DND-41 (cell line): ENCODE measurements around the gene RITA1.

ENCODE experiments used
- ATAC-seq: fragments of 200-7000 bp; cut with Tn5 transposase; 3 replicates; pipeline ENCODE4 v1.9.1; 2021; ENCODE audit warnings: low read depth; ENCODE audit not compliant: insufficient read depth
- DNase-seq: peaks from one replicate; pipeline ENCODE4 v3.0.0-alpha.2; 2020
- H2AFZ ChIP-seq: 2 replicates; pipeline ENCODE4 v1.6.0; 2012; ENCODE audit warnings: low read depth, low read length
- H3K27ac ChIP-seq: 2 replicates; pipeline ENCODE4 v1.5.1; 2012; ENCODE audit warnings: low read length, inconsistent platforms
- H3K27me3 ChIP-seq: fragments of 200-600 bp; sonication (generic); 2 replicates; pipeline ENCODE4 v1.6.0; 2012; ENCODE audit warnings: low read length, mild to moderate bottlenecking, inconsistent platforms; ENCODE audit not compliant: insufficient read depth, poor library complexity
- H3K36me3 ChIP-seq: 2 replicates; pipeline ENCODE4 v1.5.1; 2012; ENCODE audit warnings: low read length, inconsistent platforms; ENCODE audit not compliant: insufficient read depth
- H3K4me1 ChIP-seq: 2 replicates; pipeline ENCODE4 v1.5.1; 2012; ENCODE audit warnings: mild to moderate bottlenecking, low read length; ENCODE audit not compliant: insufficient read depth
- H3K4me2 ChIP-seq: 2 replicates; pipeline ENCODE4 v1.6.0; 2012; ENCODE audit warnings: mild to moderate bottlenecking, moderate library complexity, low read length, inconsistent platforms; ENCODE audit not compliant: insufficient read depth
- H3K4me3 ChIP-seq, 2 experiments: fragments of 200-600 bp in 1 of 2; shearing (Covaris generic) in 1 of 2; 2 replicates each; pipeline ENCODE4 v1.5.1; 2012 to 2016; ENCODE audit warnings: inconsistent platforms in 2 of 2, low read length in 2 of 2, mild to moderate bottlenecking in 2 of 2, low read depth in 1 of 2, moderate library complexity in 1 of 2
- H3K79me2 ChIP-seq: 2 replicates; pipeline ENCODE4 v1.6.0; 2012; ENCODE audit warnings: low read length, inconsistent platforms; ENCODE audit not compliant: insufficient read depth
- H3K9ac ChIP-seq: 2 replicates; pipeline ENCODE4 v1.6.0; 2012; ENCODE audit warnings: low read depth, mild to moderate bottlenecking, inconsistent platforms, low read length, moderate library complexity
- H3K9me3 ChIP-seq: 2 replicates; pipeline ENCODE4 v1.5.1; 2012; ENCODE audit warnings: low read length, moderate library complexity, mild to moderate bottlenecking, inconsistent platforms; ENCODE audit not compliant: insufficient read depth, severe bottlenecking
- H4K20me1 ChIP-seq: 2 replicates; pipeline ENCODE4 v1.6.0; 2012; ENCODE audit warnings: low read length; ENCODE audit not compliant: insufficient read depth
- CTCF ChIP-seq: IDR thresholded peaks from 2 replicates; pipeline ENCODE4 v1.5.1; 2012; ENCODE audit warnings: borderline replicate concordance, low read length, moderate library complexity, mild to moderate bottlenecking; ENCODE audit not compliant: poor library complexity, severe bottlenecking; ENCODE audit errors: extremely low read depth
- EZH2 ChIP-seq: IDR thresholded peaks from 3 replicates; pipeline ENCODE4 v1.6.1; 2012; ENCODE audit warnings: borderline replicate concordance, low read depth, mild to moderate bottlenecking, moderate library complexity, low read length, inconsistent platforms; ENCODE audit not compliant: severe bottlenecking

The RITA1 gene

DNA sequence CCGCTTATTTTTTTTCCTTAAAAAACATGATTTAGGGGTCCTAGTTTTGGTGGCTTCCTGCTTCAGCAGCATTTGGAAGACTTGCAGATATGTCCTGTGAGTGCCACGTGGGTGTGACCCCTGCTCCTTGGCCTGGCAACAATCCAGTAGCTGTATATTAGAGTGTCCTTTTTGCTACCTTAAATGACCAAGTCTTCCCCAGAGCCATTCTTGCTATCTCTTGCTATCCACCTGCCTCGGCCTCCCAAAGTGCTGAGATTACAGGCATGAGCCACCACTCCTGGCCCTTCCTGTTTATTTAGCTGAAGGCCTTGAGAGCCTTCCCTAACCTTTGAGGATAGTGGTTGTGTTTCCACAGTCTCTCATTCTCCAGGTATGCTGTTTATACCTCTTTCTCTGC, 52.8 kb downstream of the RITA1 start:
- ATAC-seq (no peak), DNase-seq (no peak)
- Histone ChIP-seq H2AFZ (no peak overlapping the region), H3K27ac (no peak overlapping the region), H4K20me1 (no peaks in the 10 kb centered on the region), H3K9me3 (no peaks in the 10 kb centered on the region), H3K4me2 (no peak overlapping the region), H3K27me3 (no peaks in the 10 kb centered on the region), H3K9ac (no peak overlapping the region), H3K4me1 (no peaks in the 10 kb centered on the region), H3K79me2 (0 out of 2 replicates have a peak, but pooled peaks cover 3% of the 10 kb centered on the region), H3K36me3 (peaks cover 65% of the 10 kb centered on the region), H3K4me3 (no peak overlapping the region)
- TF ChIP-seq EZH2 = no peak
- TF ChIP-seq CTCF = no peak

- no peak for TF ChIP-seq EZH2
- H3K4me1 ChIP-seq = no peaks in the 10 kb centered on the region
- DNase-seq (no peak), ATAC-seq (no peak)
- no peak overlapping the region for H3K4me2 ChIP-seq
- H3K9me3 ChIP-seq = no peaks in the 10 kb centered on the region
- no peak overlapping the region for H3K27ac ChIP-seq
- H2AFZ ChIP-seq = no peak overlapping the region
- peaks cover 58% of the 10 kb centered on the region for H3K36me3 ChIP-seq
- H3K4me3 ChIP-seq = no peak overlapping the region
- 0 out of 2 replicates have a peak, but pooled peaks cover 3% of the 10 kb centered on the region for H3K79me2 ChIP-seq
- no peaks in the 10 kb centered on the region for H4K20me1 ChIP-seq
- no peaks in the 10 kb centered on the region for H3K27me3 ChIP-seq
- no peak overlapping the region for H3K9ac ChIP-seq
These were observed 53.8 kb downstream of the RITA1 start for GRCh38 chr12:113239288-113239771.

DNA sequence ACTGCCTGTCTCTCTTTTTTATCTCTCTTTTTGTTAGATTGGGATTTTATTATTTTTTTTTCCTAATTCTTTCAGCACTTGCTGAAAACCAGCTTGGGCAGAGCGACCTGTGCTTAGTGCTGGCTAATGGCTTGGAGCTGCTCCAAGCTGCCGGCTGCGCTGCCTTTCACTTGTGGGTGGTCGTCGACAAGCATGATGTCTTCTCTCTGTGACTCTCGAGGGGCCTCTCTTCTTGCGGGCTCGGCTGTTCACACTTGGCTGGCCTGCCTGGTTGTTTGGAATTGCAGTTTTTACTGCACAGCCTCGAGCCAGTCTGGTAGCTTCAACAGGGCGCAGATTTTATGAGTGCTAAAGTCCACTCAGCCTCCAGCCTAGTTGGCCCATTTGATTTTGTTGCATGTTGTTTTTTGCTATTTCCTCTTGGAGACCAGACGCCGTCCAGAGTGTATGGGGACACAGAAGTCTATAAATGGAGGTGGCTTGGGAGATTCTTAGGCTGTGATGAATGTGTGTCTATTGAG, 54.4 kb downstream of the RITA1 start:
- Histone ChIP-seq H2AFZ (no peak overlapping the region), H3K4me3 (no peak overlapping the region), H3K27me3 (no peaks in the 10 kb centered on the region), H4K20me1 (no peaks in the 10 kb centered on the region), H3K9ac (no peak overlapping the region), H3K4me1 (no peaks in the 10 kb centered on the region), H3K36me3 (peaks cover 56% of the 10 kb centered on the region), H3K27ac (no peak overlapping the region), H3K9me3 (no peaks in the 10 kb centered on the region), H3K4me2 (no peak overlapping the region), H3K79me2 (0 out of 2 replicates have a peak, but pooled peaks cover 3% of the 10 kb centered on the region)
- DNase-seq (no peak), ATAC-seq (no peak)
- TF ChIP-seq EZH2 (no peak), CTCF (no peak)

GRCh38 chr12:113240395-113240794, 54.9 kb downstream of the RITA1 start:
- Histone ChIP-seq H4K20me1 (no peaks in the 10 kb centered on the region), H3K9me3 (no peaks in the 10 kb centered on the region), H3K4me1 (no peaks in the 10 kb centered on the region), H3K9ac (no peak overlapping the region), H3K27ac (no peak overlapping the region), H3K4me3 (no peak overlapping the region), H2AFZ (no peak overlapping the region), H3K36me3 (peaks cover 56% of the 10 kb centered on the region), H3K79me2 (0 out of 2 replicates have a peak, but pooled peaks cover 3% of the 10 kb centered on the region), H3K4me2 (no peak overlapping the region), H3K27me3 (no peaks in the 10 kb centered on the region)
- TF ChIP-seq EZH2 = no peak
- no peak for TF ChIP-seq CTCF
- DNase-seq (no peak), ATAC-seq (no peak)
